Neural cell (in vitro differentiated cells): ENCODE results near the gene PLD5.
"Not testable (repeated sequence)": the region's sequence is repeated elsewhere in the genome, so short reads cannot be mapped to it uniquely, and the experiment has no call there.

Experiments
- CTCF ChIP-seq: fragments of 450-650 bp; IDR thresholded peaks from 2 replicates; pipeline ENCODE4 v1.5.1; 2014; ENCODE audit warnings: antibody characterized with exemption, mild to moderate bottlenecking, moderate library complexity; ENCODE audit not compliant: poor library complexity, severe bottlenecking
- EP300 ChIP-seq: fragments of 450-650 bp; conservative IDR thresholded peaks from 2 replicates; pipeline ENCODE4 v1.6.1; 2014; ENCODE audit warnings: antibody characterized with exemption, mild to moderate bottlenecking, moderate library complexity; ENCODE audit not compliant: poor library complexity, severe bottlenecking
- EZH2 ChIP-seq: fragments of 200-600, 300-800 bp; shearing (Covaris generic), sonication (generic); IDR thresholded peaks from 2 replicates; pipeline ENCODE4 v1.6.1; 2014; ENCODE audit warnings: antibody characterized with exemption, low read length, borderline replicate concordance, mild to moderate bottlenecking; ENCODE audit not compliant: insufficient read depth, poor library complexity, severe bottlenecking
- MXI1 ChIP-seq: fragments of 450-650 bp; conservative IDR thresholded peaks from 2 replicates; pipeline ENCODE4 v1.6.1; 2014; ENCODE audit warnings: antibody characterized with exemption, mild to moderate bottlenecking; ENCODE audit not compliant: poor library complexity, severe bottlenecking
- POLR2AphosphoS5 ChIP-seq: IDR thresholded peaks from 2 replicates; pipeline ENCODE4 v1.6.1; 2012
- RAD21 ChIP-seq: fragments of 450-650 bp; conservative IDR thresholded peaks from 2 replicates; pipeline ENCODE4 v1.6.1; 2014; ENCODE audit warnings: antibody characterized with exemption, mild to moderate bottlenecking, moderate library complexity
- REST ChIP-seq: IDR thresholded peaks from 2 replicates; pipeline ENCODE4 v1.6.1; 2012; ENCODE audit warnings: borderline replicate concordance
- SMC3 ChIP-seq: fragments of 450-650 bp; conservative IDR thresholded peaks from 2 replicates; pipeline ENCODE4 v1.6.1; 2014; ENCODE audit warnings: antibody characterized with exemption, mild to moderate bottlenecking, moderate library complexity; ENCODE audit not compliant: poor library complexity
- TAF1 ChIP-seq: IDR thresholded peaks from 2 replicates; pipeline ENCODE4 v1.6.1; 2012; ENCODE audit warnings: low read depth

- not testable (repeated sequence) for TF ChIP-seq CTCF, POLR2AphosphoS5, REST, TAF1, EZH2, RAD21, SMC3, EP300, MXI1
Observed at GRCh38 chr1:242288067-242288466, 236.4 kb downstream of the PLD5 start.
